HG03196 (cell line): ENCODE data around the gene PPP2CA.
"Not testable (repeated sequence)": the region's sequence is repeated elsewhere in the genome, so short reads cannot be mapped to it uniquely, and the experiment has no call there.

ENCODE experiments used
- ATAC-seq: cut with Tn5 transposase; IDR thresholded peaks from one replicate; pipeline ENCODE4 v1.9.1; 2021; ENCODE audit not compliant: unreplicated experiment

PPP2CA gene

DNA sequence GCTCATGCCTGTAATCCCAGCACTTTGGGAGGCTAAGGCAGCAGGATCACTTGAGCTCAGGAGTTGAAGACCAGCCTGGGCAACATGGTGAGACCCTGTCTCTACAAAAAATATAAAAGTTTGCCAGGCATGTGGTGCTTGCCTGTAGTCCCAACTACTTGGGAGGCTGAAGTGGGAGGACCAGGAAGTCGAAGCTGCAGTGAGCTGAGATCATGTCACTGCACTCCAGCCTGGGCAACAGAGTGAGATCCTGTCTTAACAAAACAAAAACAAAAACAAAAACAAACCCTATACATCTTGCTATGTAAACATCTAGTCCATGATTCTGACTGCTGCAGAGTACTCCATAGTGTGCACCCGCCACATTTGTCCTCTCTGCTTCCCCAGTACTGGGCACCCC is 19.8 kb upstream of the PPP2CA start:
- ATAC-seq = no peak

DNA sequence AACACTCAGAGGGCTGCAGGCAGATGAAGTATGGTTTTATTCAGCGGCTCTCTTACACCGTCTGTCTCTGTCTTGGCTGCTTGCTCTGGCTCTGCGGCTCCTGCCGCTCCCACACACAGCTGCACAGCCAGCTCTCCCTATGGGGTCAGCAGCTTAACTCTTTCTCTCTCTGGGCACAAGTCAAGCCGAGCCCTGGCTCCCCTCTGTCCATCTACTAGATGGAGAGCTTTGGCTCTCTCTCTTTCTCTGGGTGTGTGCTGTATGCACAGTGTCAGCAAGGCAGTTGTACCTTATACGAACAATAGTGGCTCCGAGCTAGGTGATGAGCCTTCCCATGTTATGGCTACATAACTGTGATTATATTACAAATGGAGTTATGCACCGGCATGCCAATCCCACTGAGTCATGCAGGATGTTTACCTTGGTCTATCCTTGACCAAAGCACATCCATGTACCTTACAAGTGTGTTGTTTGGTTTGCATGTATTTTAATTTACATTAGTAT is 19.3 kb upstream of the PPP2CA start:
- ATAC-seq = no peak

DNA sequence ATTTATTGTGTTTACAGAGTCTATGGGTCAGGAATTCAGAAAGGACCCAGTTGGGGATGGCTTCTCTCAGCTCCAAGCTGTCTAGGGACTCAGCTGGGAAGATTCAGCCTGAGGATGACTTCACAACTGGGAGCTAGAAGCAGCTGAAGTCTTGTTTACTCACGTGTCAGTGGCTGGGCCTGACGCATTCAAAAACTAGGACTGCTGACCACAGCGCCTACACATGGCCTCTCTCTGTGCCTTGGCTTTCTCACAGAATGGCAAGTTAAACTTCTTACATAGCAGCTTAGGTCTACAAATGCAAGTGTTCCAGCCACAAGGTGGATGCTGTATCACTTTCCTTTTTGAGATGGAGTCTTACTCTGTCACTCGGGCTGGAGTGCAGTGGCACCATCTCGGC is 16.3 kb upstream of the PPP2CA start:
- ATAC-seq = no peak

DNA sequence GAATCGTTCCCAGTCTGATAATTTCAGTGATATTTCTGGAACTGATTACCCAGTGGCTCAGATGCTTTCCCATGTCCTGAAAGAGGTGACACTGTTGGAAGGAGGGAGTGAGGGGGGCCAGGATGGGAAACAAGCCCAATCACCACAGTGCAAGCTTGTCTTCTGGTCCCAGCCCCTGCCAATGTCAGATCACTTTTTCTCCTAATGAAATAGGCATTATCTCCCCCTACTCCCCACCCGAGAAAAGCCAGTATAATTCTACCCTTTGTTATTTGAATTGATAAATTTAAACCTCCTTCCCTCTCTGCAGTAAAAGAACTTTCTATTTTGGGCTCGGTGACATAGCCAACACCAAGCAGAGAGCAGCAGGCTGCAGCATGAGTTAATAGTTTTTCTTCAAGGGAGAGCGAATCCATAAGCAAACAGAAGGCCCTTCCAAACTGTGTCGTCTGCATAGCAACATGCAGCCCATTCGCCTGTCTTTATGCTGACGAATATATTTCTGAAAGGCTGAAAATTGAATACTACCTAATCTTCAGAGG is 14.6 kb upstream of the PPP2CA start:
- ATAC-seq = no peak

DNA sequence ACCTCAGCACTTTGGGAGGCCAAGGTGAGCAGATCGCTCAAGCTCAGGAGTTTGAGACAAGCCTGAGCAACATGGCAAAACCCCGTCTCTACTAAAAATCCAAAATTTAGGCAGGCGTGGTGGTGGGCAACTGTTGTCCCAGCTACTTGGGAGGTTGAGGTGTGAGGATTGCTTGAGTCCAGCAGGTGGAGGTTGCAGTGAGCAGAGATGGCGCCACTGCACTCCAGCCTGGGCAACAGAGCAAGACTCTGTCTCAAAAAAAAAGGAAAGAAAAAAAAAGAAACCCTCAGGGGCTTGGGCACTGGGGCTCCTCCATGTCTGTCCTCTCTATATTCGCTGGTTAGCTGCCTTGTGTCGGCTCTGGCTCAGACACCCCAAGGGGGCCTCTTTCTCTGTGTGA is 10.9 kb upstream of the PPP2CA start:
- no peak for ATAC-seq

DNA sequence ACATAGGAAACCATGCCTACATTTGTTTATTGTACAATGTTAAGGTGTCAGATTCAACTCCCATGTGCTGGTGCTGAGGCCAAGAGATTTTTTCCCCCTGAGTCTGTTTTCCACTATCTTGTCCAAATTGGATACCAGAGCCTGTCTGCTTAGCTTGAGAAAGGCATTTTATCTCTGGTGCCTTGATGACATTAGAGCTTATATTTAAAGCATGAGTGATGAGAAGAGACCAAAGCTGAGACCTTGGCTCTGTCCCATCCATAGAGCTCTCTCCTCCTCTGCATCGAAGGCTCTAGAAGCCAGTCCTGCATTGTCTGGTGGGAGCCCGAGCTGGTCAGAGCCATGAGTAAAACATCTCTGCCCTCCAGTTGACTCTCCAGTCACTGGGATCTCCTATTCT is 10.4 kb upstream of the PPP2CA start:
- ATAC-seq = no peak

DNA sequence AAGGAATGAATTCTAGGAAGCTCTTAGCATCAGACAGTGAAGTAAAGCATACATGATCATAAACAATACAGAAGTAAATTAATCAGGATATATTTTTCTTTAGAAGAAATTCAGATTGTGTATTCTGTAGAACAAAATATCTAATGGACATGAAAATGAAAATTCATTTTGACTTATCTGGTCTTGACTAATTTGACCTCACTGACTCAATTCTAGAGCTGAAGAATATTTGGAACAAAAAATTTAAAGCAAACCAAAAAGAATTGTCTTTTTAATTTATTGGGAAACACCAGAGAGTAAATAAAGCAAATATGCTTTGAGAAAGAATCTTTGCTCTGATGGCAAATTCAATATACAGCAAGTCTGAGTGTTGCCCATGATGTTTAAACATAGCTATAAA is 2.8 kb upstream of the PPP2CA start:
- ATAC-seq = no peak

DNA sequence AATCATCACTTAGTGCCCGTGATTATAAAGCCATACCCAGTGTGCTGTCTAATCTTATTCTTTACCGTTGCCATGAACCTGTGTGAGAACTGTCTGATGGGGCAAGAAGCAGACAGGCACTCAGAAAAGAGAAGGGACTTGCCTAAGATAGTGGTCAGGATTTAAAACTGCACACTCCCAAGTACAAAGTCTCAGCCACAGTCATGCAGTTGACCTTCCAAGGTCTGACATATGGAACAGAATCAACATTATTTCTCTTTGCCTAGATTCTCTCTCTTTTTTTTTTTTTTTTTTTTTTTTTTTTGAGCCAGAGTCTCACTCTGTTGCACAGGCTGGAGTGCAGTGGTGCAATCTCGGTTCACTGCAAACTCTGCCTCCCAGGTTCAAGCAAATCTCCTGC is 1.9 kb upstream of the PPP2CA start:
- no peak for ATAC-seq

DNA sequence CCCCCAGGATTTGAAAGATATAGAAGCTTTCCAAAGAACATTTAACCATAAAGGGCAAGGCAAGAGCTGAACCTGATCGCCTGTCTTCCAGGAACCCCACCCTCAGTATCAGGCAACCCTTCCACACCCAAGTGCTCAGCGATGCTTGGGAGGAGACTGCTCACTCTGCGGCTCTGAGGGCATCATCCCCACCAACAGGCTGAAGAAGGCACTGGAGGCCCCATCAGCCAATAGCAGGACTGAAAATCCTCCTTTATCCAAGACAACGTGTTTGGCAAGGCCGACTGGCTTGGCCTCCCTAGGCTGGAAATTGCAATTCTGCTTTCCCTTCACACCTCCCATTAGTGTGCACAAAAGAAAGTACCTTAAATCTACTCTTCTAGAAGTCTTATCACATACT is 1.4 kb upstream of the PPP2CA start:
- no peak for ATAC-seq

DNA sequence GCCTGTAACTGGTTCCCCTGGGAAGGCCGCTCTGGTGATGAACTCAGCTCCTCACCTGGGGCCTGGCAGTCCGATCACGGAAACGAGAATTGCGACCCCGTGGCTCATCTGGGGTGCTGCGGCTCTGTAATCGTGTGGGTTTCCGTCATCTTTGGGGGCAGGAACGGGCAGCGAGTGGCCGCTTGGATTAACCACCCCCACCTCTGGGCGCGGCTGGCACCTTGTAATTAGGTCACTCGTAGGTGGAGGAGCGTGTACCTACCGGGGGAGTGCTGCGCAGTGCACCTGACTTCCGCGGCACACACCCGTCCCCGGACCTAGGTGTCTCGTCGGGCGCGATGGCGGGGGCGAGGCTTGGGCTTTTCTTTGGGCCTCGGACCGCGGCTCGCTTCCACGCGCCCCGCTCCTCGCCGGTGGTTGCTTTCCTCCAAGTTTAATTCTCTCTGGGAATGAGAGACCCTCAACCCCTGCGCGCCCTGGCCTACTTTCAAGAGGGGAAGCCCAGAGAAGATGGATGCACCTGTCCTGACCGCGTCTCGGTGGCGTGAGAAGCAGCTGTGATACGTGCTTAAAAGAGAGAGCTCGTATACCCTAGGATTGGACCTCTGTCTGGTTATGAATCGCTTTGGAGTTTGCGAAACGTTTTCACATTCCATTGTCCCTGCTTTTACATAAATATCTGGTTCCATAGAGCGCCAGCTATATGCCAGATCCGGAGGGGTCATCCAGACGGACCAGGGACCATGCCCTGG is 744 bp upstream of the PPP2CA start:
- ATAC-seq = peak; percentile 26

DNA sequence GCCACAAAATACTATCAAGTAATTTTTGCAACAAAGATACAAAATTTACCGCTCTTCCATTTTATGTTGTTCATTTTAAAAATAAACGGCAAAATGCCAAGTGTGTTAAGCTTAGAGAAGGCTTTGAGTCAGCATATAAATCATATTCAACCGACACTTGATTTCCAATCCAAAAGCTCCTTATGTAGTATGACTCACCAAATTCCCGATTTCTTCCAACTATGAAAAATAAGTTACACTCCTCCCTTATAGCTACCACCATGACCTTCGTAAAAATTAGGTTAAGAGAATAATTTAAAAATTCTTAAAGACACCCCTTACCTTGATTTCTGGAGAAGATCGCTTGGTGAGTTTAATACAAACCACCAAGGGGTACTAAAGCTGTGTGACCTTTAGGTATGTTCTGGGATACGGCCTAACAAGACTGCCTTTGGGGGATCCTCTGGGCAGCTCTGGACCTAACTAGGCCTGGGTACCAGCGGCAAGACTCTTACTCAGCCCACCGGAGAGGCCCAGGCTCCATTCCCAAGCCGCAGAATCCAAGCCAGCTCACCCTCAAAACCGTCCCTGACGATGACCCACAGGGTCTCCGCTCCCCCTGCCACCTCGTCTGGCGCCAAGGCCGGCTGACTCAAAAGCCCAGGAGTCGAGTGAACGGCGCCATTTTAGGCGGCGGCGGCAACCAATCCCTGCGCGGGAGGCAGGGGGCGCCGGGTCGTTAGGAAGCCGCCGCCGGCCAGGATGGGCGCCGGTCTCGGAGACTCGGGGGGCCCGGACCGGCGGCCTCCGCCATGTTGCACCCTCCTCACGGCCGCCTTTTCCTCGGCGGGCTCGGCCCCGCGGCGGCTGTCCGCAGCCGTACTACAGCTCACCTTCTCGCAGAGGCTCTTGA is 739 bp downstream of the PPP2CA start:
- ATAC-seq = peak; percentile 42

DNA sequence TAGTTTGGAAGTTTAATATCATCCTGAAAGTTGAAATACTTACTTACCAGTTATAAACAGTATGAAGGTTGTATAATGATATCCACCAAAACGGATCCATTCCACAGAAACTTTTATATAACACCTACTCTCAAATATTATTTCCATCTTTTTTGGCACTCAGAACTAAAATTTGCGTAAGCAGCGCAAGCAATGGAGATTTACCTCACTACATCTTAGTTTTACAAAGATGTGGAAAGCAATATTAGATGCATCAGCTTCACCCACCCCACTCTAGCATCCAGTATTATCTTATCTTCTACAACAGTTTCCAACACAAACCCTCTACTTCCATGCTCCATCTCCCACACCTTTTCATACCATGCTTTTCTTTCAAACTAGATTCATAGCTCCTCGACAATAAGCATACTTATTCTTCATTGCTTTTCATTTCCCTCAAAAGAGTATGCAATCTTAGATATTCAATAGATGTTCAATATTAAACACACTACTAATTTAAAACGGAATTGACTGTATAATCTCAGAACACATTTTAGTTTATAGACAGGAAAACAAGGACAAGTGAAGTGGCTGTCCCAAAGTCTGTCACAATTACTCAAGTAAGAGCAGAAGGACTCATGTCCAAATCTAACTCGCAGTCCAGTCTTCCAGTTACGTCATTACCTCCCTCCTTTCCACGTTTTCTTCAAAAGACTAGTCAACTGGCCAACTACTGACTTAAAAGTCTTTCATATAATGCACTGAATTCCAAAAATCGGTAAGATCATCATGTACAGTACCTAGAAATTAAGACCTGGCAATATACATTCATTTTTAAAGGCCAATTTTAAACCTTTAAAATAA is 2.2 kb downstream of the PPP2CA start:
- ATAC-seq = no peak

DNA sequence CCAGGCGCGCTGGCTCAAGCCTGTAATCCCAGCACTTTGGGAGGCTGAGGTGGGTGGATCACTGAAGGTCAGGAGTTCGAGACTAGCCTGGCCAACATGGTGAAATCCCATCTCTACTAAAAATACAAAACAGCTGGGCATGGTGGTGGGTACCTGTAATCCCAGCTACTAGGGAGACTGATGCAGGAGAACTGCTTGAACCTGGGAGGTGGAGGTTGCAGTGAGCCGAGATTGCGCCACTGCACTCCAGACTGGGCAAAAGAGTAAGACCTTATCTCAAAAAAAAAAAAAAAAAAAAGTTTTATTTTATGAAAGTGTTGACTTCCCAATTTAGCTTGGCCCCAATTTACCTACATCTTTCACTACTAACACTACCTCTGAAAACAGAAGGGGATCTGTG is 4.2 kb downstream of the PPP2CA start:
- not testable (repeated sequence) for ATAC-seq

DNA sequence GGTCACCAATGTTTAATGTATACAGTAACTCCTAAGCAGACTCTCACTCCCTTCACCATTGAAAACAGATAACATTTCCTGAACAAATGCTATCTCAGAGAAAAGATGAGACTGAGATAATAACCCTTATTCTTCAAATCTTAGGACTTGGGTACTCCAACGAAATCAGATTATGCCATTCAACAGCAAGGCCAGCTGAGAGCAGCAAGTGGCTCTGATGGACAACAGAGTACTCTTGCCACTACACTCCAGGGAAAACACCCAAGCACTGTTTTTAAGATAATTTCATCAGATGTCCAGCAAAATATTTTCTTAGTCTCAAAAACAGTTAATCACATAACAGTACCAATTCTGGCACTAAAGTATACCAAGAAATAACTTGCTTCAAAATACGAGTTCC is 10.1 kb downstream of the PPP2CA start:
- ATAC-seq = no peak

DNA sequence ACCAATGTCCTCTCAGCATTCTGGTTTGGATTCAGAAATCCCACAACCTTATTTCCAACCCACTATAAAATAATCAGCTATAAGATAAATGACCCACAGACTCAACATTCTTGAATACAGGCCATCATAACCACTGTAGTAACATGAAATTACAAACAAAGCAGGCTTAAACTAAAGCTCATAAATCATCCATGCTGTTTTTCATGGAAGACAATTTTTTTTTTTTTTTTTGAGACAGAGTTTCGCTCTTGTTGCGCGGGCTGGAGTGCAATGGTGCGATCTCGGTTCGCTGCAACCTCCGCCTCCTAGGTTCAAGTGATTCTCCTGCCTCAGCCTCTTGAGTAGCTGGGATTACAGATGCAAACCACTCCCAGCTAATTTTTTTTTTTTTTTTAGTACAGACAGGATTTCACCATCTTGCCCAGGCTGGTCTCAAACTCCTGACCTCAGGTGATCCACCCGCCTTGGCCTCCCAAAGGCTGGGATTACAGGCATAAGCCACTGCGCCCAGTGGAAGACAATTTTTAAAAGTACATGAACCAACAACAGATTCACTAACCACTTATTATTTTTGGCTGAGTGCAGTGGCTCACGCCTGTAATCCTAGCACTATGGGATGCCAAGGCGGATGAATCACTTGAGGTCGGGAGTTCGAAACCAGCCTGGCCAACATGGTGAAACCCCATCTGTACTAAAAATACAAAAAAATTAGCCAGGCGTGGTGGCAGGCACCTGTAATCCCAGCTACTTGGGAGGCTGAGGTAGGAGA is 14.4 kb downstream of the PPP2CA start:
- ATAC-seq = not testable (repeated sequence)

DNA sequence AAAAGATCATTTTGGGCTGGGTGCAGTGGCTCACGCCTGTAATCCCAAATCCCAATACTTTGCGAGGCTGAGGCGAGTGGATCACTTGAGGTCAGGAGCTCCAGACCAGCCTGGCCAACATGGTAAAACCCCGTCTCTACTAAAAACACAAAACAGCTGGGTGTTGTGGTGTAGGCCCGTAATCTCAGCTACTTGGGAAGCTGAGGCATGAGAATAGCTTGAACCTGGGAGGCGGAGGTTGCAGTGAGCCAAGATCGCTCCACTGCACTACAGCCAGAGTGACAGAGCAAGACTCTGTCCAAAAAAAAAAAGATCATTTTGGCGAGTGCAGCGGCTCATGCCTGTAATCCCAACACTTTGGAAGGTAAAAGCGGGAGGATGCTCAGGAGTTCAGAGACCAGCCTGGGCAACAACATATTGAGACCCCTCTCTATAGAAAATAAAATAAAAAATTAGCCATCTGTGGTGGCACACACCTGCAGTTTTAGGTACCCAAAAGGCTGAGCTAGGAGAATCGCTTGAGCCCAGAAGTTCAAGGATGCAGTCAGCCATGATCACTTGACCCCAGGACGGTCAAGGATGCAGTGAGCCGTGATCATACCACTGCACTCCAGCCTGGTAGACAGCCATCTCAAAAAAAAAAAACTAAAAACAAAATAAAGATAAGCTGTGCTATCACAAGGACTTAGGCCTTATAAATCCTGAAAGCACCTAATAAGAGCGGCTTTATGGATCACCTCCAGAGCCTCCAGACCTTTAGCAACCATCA is 16.2 kb downstream of the PPP2CA start:
- no peak for ATAC-seq

DNA sequence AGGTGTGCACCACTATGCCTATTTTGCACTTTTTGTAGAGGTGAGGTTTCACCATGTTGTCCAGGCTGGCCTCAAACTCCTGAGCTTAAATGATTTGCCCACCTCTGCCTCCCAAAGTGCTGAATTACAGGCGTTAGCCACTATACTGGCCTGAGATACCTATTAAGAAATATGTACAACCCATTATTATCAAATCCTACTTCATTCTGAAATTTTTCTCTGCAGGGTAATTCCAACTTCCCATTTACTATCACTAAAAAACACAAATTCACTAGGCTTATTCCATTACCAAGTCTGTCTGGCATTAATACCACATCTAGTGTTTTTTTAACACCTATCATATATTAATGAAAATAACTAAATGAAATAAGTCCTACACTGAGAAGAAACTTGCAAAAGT is 18.2 kb downstream of the PPP2CA start:
- no peak for ATAC-seq

DNA sequence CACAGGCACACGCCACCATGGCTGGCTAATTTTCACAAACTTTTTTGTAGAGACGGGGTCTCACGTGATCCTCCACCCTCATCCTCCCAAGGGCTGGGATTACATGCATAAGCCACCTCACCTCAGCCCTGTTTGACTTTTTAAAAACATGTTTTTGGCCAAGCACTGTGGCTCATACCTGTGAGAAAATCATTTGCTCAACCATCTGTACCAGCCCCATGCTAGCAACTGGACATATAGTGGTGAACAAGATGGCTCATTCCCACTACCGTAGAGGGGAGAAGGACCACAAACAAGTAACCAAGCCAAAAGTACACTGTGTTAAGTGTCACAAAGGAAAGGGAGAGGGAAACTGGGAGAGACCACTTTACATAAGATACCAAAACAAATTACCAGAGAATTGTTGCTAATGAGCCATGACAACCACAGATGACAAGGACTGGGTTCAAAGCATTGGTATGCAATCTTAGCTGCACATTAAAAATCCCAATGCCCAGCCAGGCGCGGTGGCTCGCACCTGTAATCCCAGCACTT is 19.2 kb downstream of the PPP2CA start:
- ATAC-seq = no peak

DNA sequence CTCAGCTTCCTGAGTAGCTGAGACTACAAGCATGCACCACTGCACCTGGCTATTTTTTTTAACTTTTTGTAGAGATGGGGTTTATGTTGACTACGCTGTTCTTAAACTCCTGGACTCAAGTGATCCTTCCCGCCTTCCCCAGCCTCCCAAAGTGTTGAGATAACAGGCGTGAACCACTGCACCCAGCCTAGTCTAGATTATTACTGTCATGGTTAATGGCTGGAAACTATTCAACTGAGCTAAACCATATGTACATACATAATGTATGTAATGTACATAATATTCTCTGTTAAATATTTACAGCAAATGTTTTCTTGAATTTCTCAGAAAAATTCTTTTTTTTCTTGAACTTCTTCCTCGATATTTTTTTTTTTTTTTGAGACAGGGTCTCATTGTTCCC is 21.3 kb downstream of the PPP2CA start:
- no peak for ATAC-seq
